OCI-LY7 (cell line): ENCODE measurements around the gene INSIG1. TPM values are rescaled to one million over a fixed set of nuclear protein-coding genes. Genes with fewer than 3 reads are reported as not detected.

Experiments
- BruUV-seq: library from RNA; stranded (reverse); fragments of 400-500 nt; replicated peaks from 2 replicates; lab custom pipeline; 2021; lab: Mats Ljungman, UMichigan
- CTCF ChIA-PET: fragments of 300-600 bp; sonication (Branson Sonifier 250); formaldehyde crosslinking; loops from one replicate; lab custom pipeline; 2022; ENCODE audit warnings: antibody characterized with exemption; ENCODE audit not compliant: unreplicated experiment; lab: Charles Lee
- POLR2A ChIA-PET: fragments of 300-600 bp; sonication (Branson Sonifier 250); formaldehyde crosslinking; loops from one replicate; lab custom pipeline; 2022; ENCODE audit warnings: antibody characterized with exemption; lab: Charles Lee
- DNase-seq: peaks from one replicate; pipeline ENCODE4 v3.0.0-alpha.2; 2015; ENCODE audit warnings: low spot score
- H2AFZ ChIP-seq: fragments of 200-600 bp; sonication (generic), shearing (Covaris generic); 2 replicates; pipeline ENCODE4 v1.6.1; 2014; ENCODE audit warnings: mild to moderate bottlenecking, antibody characterized with exemption, low read length, moderate library complexity
- H3K27ac ChIP-seq: fragments of 200-600 bp; sonication (generic); 2 replicates; pipeline ENCODE4 v1.5.1; 2014; ENCODE audit warnings: mixed run types, low read depth, mild to moderate bottlenecking, moderate library complexity, low read length, inconsistent platforms; ENCODE audit not compliant: poor library complexity, severe bottlenecking
- H3K36me3 ChIP-seq: fragments of 200-600 bp; sonication (generic); 2 replicates; pipeline ENCODE4 v1.6.1; 2014; ENCODE audit warnings: mild to moderate bottlenecking, antibody characterized with exemption, low read length, moderate library complexity, mixed read lengths; ENCODE audit not compliant: insufficient read depth
- H3K4me1 ChIP-seq: fragments of 200-600 bp; sonication (generic); 2 replicates; pipeline ENCODE4 v1.5.1; 2014; ENCODE audit warnings: mild to moderate bottlenecking, low read length; ENCODE audit not compliant: insufficient read depth, poor library complexity, severe bottlenecking
- H3K4me2 ChIP-seq: fragments of 200-600 bp; sonication (generic); 2 replicates; pipeline ENCODE4 v1.6.1; 2014; ENCODE audit warnings: mild to moderate bottlenecking, low read length
- H3K4me3 ChIP-seq: fragments of 200-600 bp; sonication (generic); 2 replicates; pipeline ENCODE4 v1.5.1; 2014; ENCODE audit warnings: mild to moderate bottlenecking, low read depth, low read length; ENCODE audit not compliant: poor library complexity, severe bottlenecking
- H3K79me2 ChIP-seq: fragments of 200-600 bp; sonication (generic); 2 replicates; pipeline ENCODE4 v1.6.1; 2016; ENCODE audit warnings: low read depth, mild to moderate bottlenecking, low read length, moderate library complexity, mixed read lengths; ENCODE audit not compliant: insufficient read depth
- H3K9me2 ChIP-seq: fragments of 200-600 bp; sonication (generic); 2 replicates; pipeline ENCODE4 v1.6.1; 2016; ENCODE audit warnings: mild to moderate bottlenecking, low read length, mixed read lengths; ENCODE audit not compliant: insufficient read depth
- H3K9me3 ChIP-seq: fragments of 200-600 bp; sonication (generic); 2 replicates; pipeline ENCODE4 v1.6.1; 2014; ENCODE audit warnings: mild to moderate bottlenecking, mixed run types, low read length, mixed read lengths
- H4K20me1 ChIP-seq: fragments of 200-600 bp; sonication (generic); 2 replicates; pipeline ENCODE4 v1.6.1; 2014; ENCODE audit warnings: mild to moderate bottlenecking, antibody characterized with exemption, low read length, moderate library complexity, mixed read lengths; ENCODE audit not compliant: insufficient read depth
- CTCF ChIP-seq: fragments of 200-600 bp; sonication (generic); conservative IDR thresholded peaks from 2 replicates; pipeline ENCODE4 v1.5.1; 2014; ENCODE audit warnings: mild to moderate bottlenecking, antibody characterized with exemption, low read length, moderate library complexity, mixed read lengths
- EZH2phosphoT487 ChIP-seq: fragments of 200-600 bp; sonication (generic); IDR thresholded peaks from 2 replicates; pipeline ENCODE4 v1.6.1; 2018; ENCODE audit warnings: low read depth, borderline replicate concordance, mild to moderate bottlenecking, mixed run types, antibody characterized with exemption, low read length, moderate library complexity, mixed read lengths
- intact Hi-C: fragments of 100-400 bp; cut with micrococcal nuclease; formaldehyde crosslinking; loops from one replicate; pipeline ENCODE4 v1.10.0; 2022; ENCODE audit not compliant: unreplicated experiment
- total RNA-seq, 2 experiments: library from RNA; depleted of rRNA in 1 of 2; stranded (reverse); fragments of >200 nt in 1 of 2; shearing (Covaris generic) in 1 of 2; gene quantifications; 2 replicates each; pipeline ENCODE4 v1.2.3, GENCODE V29; 2014 to 2022

The INSIG1 gene
- total RNA-seq, 2 experiments from 2014 or later, result 122 to 164 TPM

GRCh38 chr7:155263051-155263450 lies 34.6 kb upstream of the INSIG1 start:
- DNase-seq, result no peak
- Histone ChIP-seq H3K4me1 (no peaks in the 10 kb centered on the region), H4K20me1 (no peaks in the 10 kb centered on the region), H3K36me3 (no peaks in the 10 kb centered on the region), H3K9me3 (no peaks in the 10 kb centered on the region), H2AFZ (no peak overlapping the region), H3K79me2 (no peaks in the 10 kb centered on the region), H3K27ac (no peak overlapping the region), H3K9me2 (no peaks in the 10 kb centered on the region), H3K4me2 (no peak overlapping the region), H3K4me3 (no peak overlapping the region)
- ChIA-PET POLR2A (no interaction called here), CTCF (no interaction called here)
- TF ChIP-seq EZH2phosphoT487 (no peak), CTCF (no peak)
- BruUV-seq, result no TSS peak
- intact Hi-C loops, result no loop called here

GRCh38 chr7:155263581-155264143 lies 34.0 kb upstream of the INSIG1 start:
- peak; percentile 60 for TF ChIP-seq CTCF
- TF ChIP-seq EZH2phosphoT487, result no peak
- peak; percentile 7 for DNase-seq
- no TSS peak for BruUV-seq

GRCh38 chr7:155265144-155265543 lies 32.5 kb upstream of the INSIG1 start:
- TF ChIP-seq EZH2phosphoT487, result no peak
- TF ChIP-seq CTCF, result no peak
- H3K9me3 ChIP-seq, result no peaks in the 10 kb centered on the region
- no peaks in the 10 kb centered on the region for H3K9me2 ChIP-seq
- no peaks in the 10 kb centered on the region for H3K79me2 ChIP-seq
- no peak overlapping the region for H2AFZ ChIP-seq
- intact Hi-C loops, result no loop called here
- no peaks in the 10 kb centered on the region for H3K36me3 ChIP-seq
- no peak overlapping the region for H3K4me3 ChIP-seq
- H4K20me1 ChIP-seq, result no peaks in the 10 kb centered on the region
- DNase-seq, result no peak
- CTCF ChIA-PET, result no interaction called here
- H3K27ac ChIP-seq, result no peak overlapping the region
- no TSS peak for BruUV-seq
- POLR2A ChIA-PET, result no interaction called here
- H3K4me2 ChIP-seq, result no peak overlapping the region
- H3K4me1 ChIP-seq, result no peaks in the 10 kb centered on the region

More at GRCh38 chr7:155263581-155264143, 34.0 kb upstream of the INSIG1 start:
- Histone ChIP-seq H3K36me3 (no peaks in the 10 kb centered on the region), H3K4me3 (no peak overlapping the region), H2AFZ (no peak overlapping the region), H3K27ac (no peak overlapping the region), H4K20me1 (no peaks in the 10 kb centered on the region), H3K4me1 (no peaks in the 10 kb centered on the region), H3K79me2 (no peaks in the 10 kb centered on the region), H3K9me3 (no peaks in the 10 kb centered on the region), H3K9me2 (no peaks in the 10 kb centered on the region), H3K4me2 (no peak overlapping the region)
- ChIA-PET POLR2A (no interaction called here), CTCF (no interaction called here)
- intact Hi-C loops, result no loop called here
